HepG2 (cell line): ENCODE measurements around the gene RAB20. TPM values are rescaled to one million over a fixed set of nuclear protein-coding genes. Genes with fewer than 3 reads are reported as not detected.

Source experiments
- AHR ChIP-seq: IDR thresholded peaks from 2 replicates; pipeline ENCODE4 v1.6.1; 2018; ENCODE audit warnings: missing genetic modification reagents, missing compliant biosample characterization
- ARNT2 ChIP-seq: sonication (generic); formaldehyde crosslinking; IDR thresholded peaks from 2 replicates; pipeline ENCODE4 v1.8.0; 2022; ENCODE audit warnings: mild to moderate bottlenecking, low read depth, missing genetic modification reagents, moderate library complexity
- DPF2 ChIP-seq: sonication (generic); formaldehyde crosslinking; IDR thresholded peaks from 2 replicates; pipeline ENCODE4 v1.4.0; 2020; ENCODE audit warnings: mild to moderate bottlenecking, low read depth, missing genetic modification reagents, borderline replicate concordance
- EHMT2 ChIP-seq: fragments of 200-600 bp; sonication (generic); IDR thresholded peaks from 2 replicates; pipeline ENCODE4 v1.7.0; 2017; ENCODE audit warnings: antibody characterized with exemption, low read depth, low read length, borderline replicate concordance
- FOXO4 ChIP-seq: sonication (generic); formaldehyde crosslinking; conservative IDR thresholded peaks from 2 replicates; pipeline ENCODE4 v1.8.1; 2023; ENCODE audit warnings: missing genetic modification reagents
- GLMP ChIP-seq: sonication (generic); formaldehyde crosslinking; IDR thresholded peaks from 2 replicates; pipeline ENCODE4 v1.9.0; 2021; ENCODE audit warnings: missing genetic modification reagents, mild to moderate bottlenecking, borderline replicate concordance
- IKZF4 ChIP-seq: sonication (generic); formaldehyde crosslinking; IDR thresholded peaks from 2 replicates; pipeline ENCODE4 v1.5.1; 2020; ENCODE audit warnings: borderline replicate concordance, mild to moderate bottlenecking, low read depth, missing genetic modification reagents; ENCODE audit errors: not compliant biosample characterization
- KMT2B ChIP-seq: IDR thresholded peaks from 2 replicates; pipeline ENCODE4 v1.6.1; 2016; ENCODE audit warnings: missing genetic modification reagents, missing compliant biosample characterization
- MAFF ChIP-seq: IDR thresholded peaks from 2 replicates; pipeline ENCODE4 v1.6.1; 2011; ENCODE audit warnings: low read depth, low read length, improper control_type of control experiment
- MBNL3 ChIP-seq: fragments of 250-450 bp; sonication (Bioruptor Pico); conservative IDR thresholded peaks from 2 replicates; pipeline ENCODE4 v1.8.0; 2022; ENCODE audit warnings: mild to moderate bottlenecking, inconsistent platforms
- MTF1 ChIP-seq: sonication (generic); formaldehyde crosslinking; IDR thresholded peaks from 2 replicates; pipeline ENCODE4 v1.5.0; 2020; ENCODE audit warnings: missing genetic modification reagents
- NFE2L2 ChIP-seq: fragments of 150-350 bp; IDR thresholded peaks from 2 replicates; pipeline ENCODE4 v1.6.1; 2014; ENCODE audit warnings: low read length
- SMAD3 ChIP-seq: sonication (generic); formaldehyde crosslinking; IDR thresholded peaks from 2 replicates; pipeline ENCODE4 v1.4.0; 2020; ENCODE audit warnings: missing genetic modification reagents
- SP140L ChIP-seq: sonication (generic); formaldehyde crosslinking; IDR thresholded peaks from 2 replicates; pipeline ENCODE4 v1.4.0; 2020; ENCODE audit warnings: missing genetic modification reagents, borderline replicate concordance
- STAT6 ChIP-seq: sonication (generic); formaldehyde crosslinking; IDR thresholded peaks from 2 replicates; pipeline ENCODE4 v1.4.0; 2020; ENCODE audit warnings: missing genetic modification reagents, mild to moderate bottlenecking, borderline replicate concordance
- THYN1 ChIP-seq: sonication (generic); formaldehyde crosslinking; IDR thresholded peaks from 2 replicates; pipeline ENCODE4 v1.8.1; 2023; ENCODE audit warnings: low read depth, mild to moderate bottlenecking, moderate library complexity, missing genetic modification reagents, borderline replicate concordance
- TIGD3 ChIP-seq: sonication (generic); formaldehyde crosslinking; IDR thresholded peaks from 2 replicates; pipeline ENCODE4 v1.5.1; 2020; ENCODE audit warnings: mild to moderate bottlenecking, missing genetic modification reagents, borderline replicate concordance
- ZKSCAN8 ChIP-seq: IDR thresholded peaks from 2 replicates; pipeline ENCODE4 v1.6.1; 2016; ENCODE audit warnings: borderline replicate concordance, missing genetic modification reagents, missing compliant biosample characterization
- ZNF207 ChIP-seq: fragments of 450-650 bp; IDR thresholded peaks from 2 replicates; pipeline ENCODE4 v1.6.1; 2016; ENCODE audit warnings: antibody characterized with exemption, borderline replicate concordance
- ZNF569 ChIP-seq: sonication (generic); formaldehyde crosslinking; IDR thresholded peaks from 2 replicates; pipeline ENCODE4 v1.5.0; 2020; ENCODE audit warnings: mild to moderate bottlenecking, missing genetic modification reagents, moderate library complexity, borderline replicate concordance
- ZNF841 ChIP-seq: sonication (generic); formaldehyde crosslinking; IDR thresholded peaks from 2 replicates; pipeline ENCODE4 v1.8.1; 2023; ENCODE audit warnings: missing genetic modification reagents, borderline replicate concordance
- ZNF883 ChIP-seq: sonication (generic); formaldehyde crosslinking; IDR thresholded peaks from 2 replicates; pipeline ENCODE4 v1.5.1; 2020; ENCODE audit warnings: mild to moderate bottlenecking, missing genetic modification reagents; ENCODE audit errors: not compliant biosample characterization
- ZZZ3 ChIP-seq: sonication (generic); formaldehyde crosslinking; IDR thresholded peaks from 2 replicates; pipeline ENCODE4 v1.4.0; 2020; ENCODE audit warnings: missing genetic modification reagents, mild to moderate bottlenecking, borderline replicate concordance
- polyA plus RNA-seq, 8 experiments: library from polyadenylated mRNA; depleted of rRNA in 3 of 8; stranded (reverse) in 7 of 8; unstranded in 1 of 8; fragments of >200 nt; fragmentation: Illumina TruSeq in 4 of 8; extraction: Trizol in 4 of 8; gene quantifications; 2 replicates each; pipeline versions ENCODE4 v1.2.1 to v1.2.3, GENCODE V29; 2011 to 2016; ENCODE audit warnings: low read depth in 4 of 8, missing spikeins in 1 of 8, mixed read lengths in 1 of 8; ENCODE audit not compliant: insufficient read depth in 1 of 8
- total RNA-seq, 5 experiments: library from RNA; depleted of rRNA; stranded (reverse); fragments of >200 nt; fragmentation: Illumina TruSeq; extraction: Trizol; gene quantifications; 2 replicates each; pipeline ENCODE4 v1.2.3, GENCODE V29; 2016; ENCODE audit warnings: low read depth in 1 of 5

RAB20 gene
- total and polyA plus RNA-seq, 2 of the 13 experiments (the other 11 are each of a cell fraction or from before 2014, with no cell fraction given): 15.6 to 30.5 TPM

- TF ChIP-seq AHR (CRISPR knock-in tag): no peak
- no peak for TF ChIP-seq MTF1 (CRISPR knock-in tag)
- no peak for TF ChIP-seq GLMP (CRISPR knock-in tag)
- TF ChIP-seq TIGD3: no peak
- TF ChIP-seq IKZF4 (CRISPR knock-in tag): no peak
- no peak for TF ChIP-seq ZNF883 (CRISPR knock-in tag)
- no peak for TF ChIP-seq ZNF841 (CRISPR knock-in tag)
- peak; percentile 35; the same call in 1 of the 2 replicates for TF ChIP-seq KMT2B
- TF ChIP-seq ARNT2 (CRISPR knock-in tag): no peak; the same call in 1 of the 2 replicates
- no peak for TF ChIP-seq ZNF569 (CRISPR knock-in tag)
- TF ChIP-seq SMAD3: 0 out of 2 replicates have a peak, but pooled peaks have one; percentile 13
- TF ChIP-seq SP140L (CRISPR knock-in tag): no peak
- no peak for TF ChIP-seq ZNF207
- TF ChIP-seq DPF2 (CRISPR knock-in tag): no peak
- TF ChIP-seq ZZZ3: no peak
- no peak for TF ChIP-seq MAFF
- no peak for TF ChIP-seq ZKSCAN8 (CRISPR knock-in tag)
- TF ChIP-seq MBNL3 (CRISPR knock-in tag): no peak
- no peak for TF ChIP-seq EHMT2
- no peak for TF ChIP-seq THYN1 (CRISPR knock-in tag)
- no peak for TF ChIP-seq NFE2L2
- TF ChIP-seq FOXO4 (CRISPR knock-in tag): no peak
- no peak for TF ChIP-seq STAT6 (CRISPR knock-in tag)
Measured at GRCh38 chr13:110561344-110562035, at the start of gene RAB20 (continued).
